ENCODE data around the gene RBM33.

The RBM33 gene

GRCh38 chr7:155731871-155732270 is 87.4 kb downstream of the RBM33 start:
- DNase-seq, result no peak

GRCh38 chr7:155732286-155732685 is 87.8 kb downstream of the RBM33 start:
- DNase-seq, result no peak

GRCh38 chr7:155733582-155734444 is 89.4 kb downstream of the RBM33 start:
- DNase-seq, result peak; percentile 24

- DNase-seq, result peak; percentile 17
Measured at GRCh38 chr7:155734445-155734809, 90.0 kb downstream of the RBM33 start.

- DNase-seq, result no peak
Measured at GRCh38 chr7:155735442-155736115, 91.1 kb downstream of the RBM33 start.

GRCh38 chr7:155737590-155737989 is 93.1 kb downstream of the RBM33 start:
- no peak for DNase-seq

- no peak for DNase-seq
Measured at GRCh38 chr7:155738104-155738503, 93.6 kb downstream of the RBM33 start.

GRCh38 chr7:155738652-155739537 is 94.4 kb downstream of the RBM33 start:
- DNase-seq, result peak; percentile 73

GRCh38 chr7:155739538-155740143 is 95.2 kb downstream of the RBM33 start:
- DNase-seq, result no peak

GRCh38 chr7:155741082-155741481 is 96.6 kb downstream of the RBM33 start:
- no peak for DNase-seq

- DNase-seq, result peak; percentile 19
Measured at GRCh38 chr7:155741805-155742204, 97.3 kb downstream of the RBM33 start.

GRCh38 chr7:155743177-155743576 is 98.7 kb downstream of the RBM33 start:
- DNase-seq, result no peak

- no peak for DNase-seq
Measured at GRCh38 chr7:155744971-155745683, 100.7 kb downstream of the RBM33 start.

GRCh38 chr7:155745737-155746136 is 101.3 kb downstream of the RBM33 start:
- DNase-seq, result no peak

- DNase-seq, result no peak
Measured at GRCh38 chr7:155746188-155746587, 101.7 kb downstream of the RBM33 start.

- DNase-seq, result no peak
Measured at GRCh38 chr7:155747209-155747608, 102.7 kb downstream of the RBM33 start.

GRCh38 chr7:155749578-155749977 is 105.1 kb downstream of the RBM33 start:
- DNase-seq, result no peak

GRCh38 chr7:155750255-155751125 is 106.0 kb downstream of the RBM33 start:
- no peak for DNase-seq

- DNase-seq, result no peak
Measured at GRCh38 chr7:155751409-155751808, 106.9 kb downstream of the RBM33 start.

- DNase-seq, result no peak
Measured at GRCh38 chr7:155752756-155753445, 108.4 kb downstream of the RBM33 start.
